HG02623 (cell line): ENCODE measurements around the gene CDKL5.

Experiments
- ATAC-seq: cut with Tn5 transposase; IDR thresholded peaks from one replicate; pipeline ENCODE4 v1.9.1; 2021; ENCODE audit warnings: moderate library complexity; ENCODE audit not compliant: unreplicated experiment

CDKL5 gene

DNA sequence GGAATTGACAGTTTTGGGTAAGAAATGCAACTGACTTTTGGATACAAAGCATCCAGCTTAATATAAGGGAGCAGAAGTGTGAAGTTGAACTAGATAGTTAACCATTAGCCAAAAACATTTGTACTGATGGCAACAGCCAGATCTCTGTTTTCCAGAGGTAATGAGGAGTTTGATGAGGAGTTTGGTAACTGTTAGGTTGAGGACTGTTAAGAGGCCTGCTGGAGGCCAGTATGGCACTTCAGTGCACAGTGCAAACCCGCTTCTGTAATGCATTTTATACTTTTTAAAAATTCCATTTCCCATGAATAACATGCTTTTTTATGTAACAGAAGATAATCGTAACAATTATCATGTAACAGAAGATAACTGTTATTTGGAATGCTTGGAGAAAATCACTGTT, 30.0 kb downstream of the CDKL5 start:
- ATAC-seq = no peak

DNA sequence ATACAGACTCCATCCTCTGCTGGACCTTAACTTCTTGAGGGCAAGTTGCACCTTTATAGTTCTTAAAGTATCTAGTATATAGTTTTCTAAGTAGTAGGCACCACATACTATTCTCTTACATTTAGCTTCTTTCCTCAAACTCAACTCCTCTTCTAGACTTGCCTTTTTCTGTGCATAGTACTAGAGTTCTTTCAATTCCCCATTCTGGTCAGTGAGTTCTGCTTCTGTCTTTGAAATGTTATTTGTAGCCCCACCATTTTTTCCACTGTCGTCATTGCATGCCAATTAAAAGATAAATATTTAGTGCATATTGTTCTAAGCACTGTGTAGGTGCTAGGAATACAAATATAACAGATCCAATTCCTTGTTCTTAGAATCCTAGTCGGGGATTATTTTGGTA, 31.6 kb downstream of the CDKL5 start:
- ATAC-seq = no peak

DNA sequence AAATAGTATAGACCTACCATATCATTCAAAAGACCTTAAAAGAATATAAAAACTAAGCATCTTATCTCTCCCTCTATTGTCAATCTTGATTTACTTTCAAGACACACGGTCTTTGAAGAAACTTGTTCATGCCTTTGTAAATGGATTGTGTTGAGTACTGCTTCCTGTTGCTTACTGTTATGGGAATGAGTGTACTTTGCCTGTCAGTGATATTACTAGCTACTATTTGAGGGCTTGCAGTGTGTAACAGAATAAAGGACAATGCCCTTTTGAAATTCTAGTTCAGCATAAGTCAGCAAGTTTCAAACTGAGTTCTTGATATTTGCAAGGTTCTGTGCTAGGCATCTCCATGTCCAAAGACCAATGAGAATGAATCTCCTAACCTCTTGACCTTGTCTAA, 36.0 kb downstream of the CDKL5 start:
- ATAC-seq = no peak

DNA sequence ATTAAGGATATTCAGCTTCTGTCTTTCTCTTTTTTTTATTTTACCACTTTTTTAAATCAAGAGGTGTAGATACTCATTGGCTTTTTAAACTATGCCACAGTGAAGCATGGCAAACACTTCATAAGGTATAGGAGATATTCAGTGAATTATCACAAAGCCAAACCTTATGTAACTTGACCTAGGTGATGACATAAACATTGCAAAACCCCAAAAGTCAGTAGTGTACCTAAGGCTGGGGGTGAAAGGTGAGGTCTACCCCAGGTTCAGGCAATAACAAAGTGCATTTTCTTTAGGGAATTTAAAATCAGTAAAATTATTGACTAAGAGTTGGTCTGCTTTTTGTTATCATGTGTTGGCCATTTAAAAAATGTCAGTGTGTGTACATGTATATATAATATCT, 39.1 kb downstream of the CDKL5 start:
- ATAC-seq = no peak

DNA sequence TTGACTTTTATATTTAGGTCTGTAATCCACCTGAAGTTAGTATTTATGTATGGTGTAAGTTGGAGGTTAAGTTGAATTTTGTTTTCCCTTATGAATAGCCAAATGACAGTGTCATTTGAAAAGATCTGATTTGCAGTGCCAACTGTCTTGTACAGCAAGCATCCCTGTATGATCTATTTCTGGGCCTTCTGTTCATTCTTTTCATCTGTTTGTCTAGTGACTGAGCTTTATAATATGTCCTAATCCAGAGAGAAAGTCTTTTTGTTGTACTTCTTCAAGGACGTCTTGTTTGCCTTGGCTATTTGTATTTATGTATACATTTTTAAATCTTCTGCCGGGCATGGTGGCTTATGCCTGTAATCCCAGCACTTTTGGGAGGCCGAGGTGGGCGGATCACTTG, 39.6 kb downstream of the CDKL5 start:
- no peak for ATAC-seq

DNA sequence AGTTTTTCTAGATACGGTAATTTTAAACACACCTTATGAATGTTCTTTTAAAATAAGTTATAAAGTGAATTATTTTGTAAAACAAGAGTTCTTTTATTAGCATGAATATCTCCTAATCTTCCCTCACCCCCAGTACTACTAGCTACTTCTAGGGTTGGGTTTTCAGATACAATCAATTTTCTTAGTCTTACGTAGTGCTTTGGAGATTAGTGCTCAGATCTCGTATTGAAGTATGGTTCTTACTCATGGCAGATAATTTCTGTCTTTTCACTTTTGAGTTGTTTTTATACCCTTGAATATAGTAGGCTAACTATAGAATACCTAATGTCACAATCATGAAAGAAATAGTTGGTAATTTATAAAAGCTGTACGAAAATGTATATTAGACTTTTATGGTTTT, 43.2 kb downstream of the CDKL5 start:
- no peak for ATAC-seq

DNA sequence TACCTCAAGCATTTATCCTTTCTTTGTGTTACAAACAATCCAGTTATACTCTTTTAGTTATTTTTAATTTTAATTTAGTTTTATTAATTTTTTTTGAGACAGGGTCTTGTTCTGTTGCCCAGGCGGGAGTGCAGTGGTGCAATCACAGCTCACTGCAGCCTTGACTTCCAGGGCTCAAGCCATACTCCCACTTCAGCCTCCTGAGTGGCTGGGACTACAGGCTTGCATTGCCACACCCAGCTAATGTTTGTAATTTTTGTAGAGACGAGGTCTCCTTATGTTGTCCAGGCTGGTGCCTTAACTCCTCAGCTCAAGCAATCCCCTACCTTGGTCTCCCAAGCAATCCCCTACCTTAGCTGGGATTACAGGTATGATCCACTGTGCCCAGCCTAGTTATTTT, 45.9 kb downstream of the CDKL5 start:
- no peak for ATAC-seq

DNA sequence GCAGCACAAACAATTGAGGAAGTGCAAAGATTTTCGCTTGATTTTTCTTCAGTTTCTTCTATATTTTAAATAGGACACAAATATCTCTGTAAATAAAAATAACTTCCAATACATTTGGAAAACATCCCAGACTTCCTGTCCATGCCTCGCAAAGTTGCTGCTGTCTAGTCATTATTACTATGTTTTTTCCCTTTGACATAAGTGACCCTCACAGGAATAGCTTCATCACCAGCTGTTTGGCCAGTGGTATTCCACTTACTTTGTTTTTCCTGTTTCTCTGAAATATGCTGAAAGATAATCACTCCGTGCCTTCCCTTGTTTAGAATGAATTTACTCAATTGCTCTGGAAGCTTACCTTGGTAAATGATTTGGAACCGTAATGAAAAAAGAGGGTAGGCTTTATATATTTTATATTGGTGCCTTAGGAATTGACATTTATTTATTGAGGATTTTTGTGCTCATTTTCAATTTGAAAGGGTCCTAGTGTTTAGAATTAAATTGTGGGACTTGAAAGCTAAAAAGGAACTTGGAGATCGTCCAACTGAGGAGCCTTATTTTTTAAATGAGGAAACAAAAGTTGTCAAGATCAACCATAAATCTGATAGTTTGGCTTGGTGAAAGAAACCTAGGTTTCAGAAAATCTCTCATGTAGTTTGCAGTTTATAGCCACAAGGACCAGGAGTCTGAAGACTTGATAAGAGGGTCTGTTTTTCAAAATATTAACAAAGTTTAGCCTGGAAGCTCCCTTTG, 65.6 kb downstream of the CDKL5 start:
- no peak for ATAC-seq

DNA sequence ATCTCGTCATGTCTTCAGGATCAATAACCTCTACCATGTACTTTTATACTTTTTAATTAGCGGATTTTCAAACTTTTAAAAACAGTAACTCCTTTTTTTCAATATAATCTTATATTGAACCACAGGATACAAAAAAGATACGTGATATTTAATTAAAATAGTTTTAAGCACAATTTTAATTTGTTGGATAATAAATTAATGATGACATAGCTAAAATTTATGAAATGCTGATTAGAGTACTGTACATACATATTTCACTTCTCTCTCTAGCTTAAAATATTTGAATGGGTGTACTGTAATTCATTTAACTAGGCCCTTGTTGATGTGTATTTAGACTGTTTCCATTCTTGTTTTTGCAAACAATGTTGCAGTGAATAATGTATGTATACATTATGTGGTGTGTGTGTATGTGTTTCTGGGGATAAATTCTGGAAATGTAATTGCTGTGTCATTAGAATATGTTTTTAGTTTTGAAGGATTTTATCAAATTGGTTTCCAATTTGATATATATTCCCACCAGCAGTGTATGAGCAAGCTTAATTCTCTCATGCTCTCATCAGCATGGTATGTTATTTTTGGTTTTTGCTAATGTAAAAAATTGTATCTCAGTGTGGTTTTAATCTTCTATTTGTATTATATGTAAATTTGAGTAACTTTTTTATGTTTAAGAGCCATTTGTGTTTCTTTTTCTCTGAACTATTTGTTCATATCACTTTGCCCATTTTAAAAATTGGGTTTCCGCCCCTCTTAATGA, 66.4 kb downstream of the CDKL5 start:
- no peak for ATAC-seq

DNA sequence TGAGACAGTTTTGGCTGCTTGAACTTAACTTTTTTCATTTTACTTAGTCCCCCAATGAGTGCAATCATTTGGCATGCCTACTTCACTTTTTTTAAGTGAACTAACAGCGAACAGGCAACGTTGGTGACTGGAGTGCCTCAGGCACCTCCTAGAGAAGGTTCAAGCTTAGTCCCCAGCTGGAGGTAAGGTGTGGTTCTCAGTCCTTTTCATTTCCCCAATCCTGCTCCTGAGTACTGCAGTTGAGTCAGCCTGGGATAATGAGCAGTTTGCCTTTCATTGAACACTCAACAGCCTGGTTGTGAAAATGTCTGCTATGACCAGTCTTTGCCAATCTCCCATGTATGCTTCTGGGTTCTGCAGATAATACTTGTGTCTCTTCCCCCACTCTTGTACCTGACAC, 109.5 kb downstream of the CDKL5 start:
- ATAC-seq = no peak

DNA sequence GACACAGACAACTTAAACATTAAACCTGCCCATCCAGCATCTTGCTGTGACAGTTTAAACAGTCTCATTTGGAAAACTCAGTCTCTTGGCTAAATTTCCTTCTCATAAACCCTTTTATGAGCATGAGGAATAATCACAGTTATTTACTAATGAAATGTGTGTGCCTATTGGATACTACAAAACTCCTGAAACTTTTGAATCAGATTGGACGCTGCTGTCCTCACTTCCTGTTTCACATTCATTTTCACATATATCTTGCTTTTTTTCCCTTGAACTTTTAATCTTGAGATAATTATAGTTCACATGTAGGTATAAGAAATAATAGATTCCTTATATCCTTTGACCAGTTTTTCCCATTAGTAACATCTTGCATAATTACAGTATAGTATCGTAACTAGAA, 111.7 kb downstream of the CDKL5 start:
- no peak for ATAC-seq

DNA sequence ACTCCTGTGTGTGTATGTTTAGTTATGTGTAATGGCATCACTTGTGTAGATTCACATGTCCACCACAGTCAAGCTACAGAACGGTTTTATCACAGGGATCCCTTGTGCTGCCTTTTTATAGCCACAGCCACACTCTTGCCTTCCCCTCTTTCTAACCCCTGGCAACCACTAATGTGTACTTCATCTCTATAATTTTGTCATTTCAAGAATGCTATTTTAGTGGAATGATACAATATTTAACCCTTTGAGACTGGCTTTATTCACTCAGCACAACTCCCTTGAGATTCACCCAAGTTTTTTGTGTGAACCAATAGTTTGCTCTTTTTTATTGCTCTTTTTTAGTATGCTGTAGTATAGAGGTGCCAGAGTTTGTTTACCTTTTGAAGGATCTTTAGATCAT, 112.1 kb downstream of the CDKL5 start:
- no peak for ATAC-seq

DNA sequence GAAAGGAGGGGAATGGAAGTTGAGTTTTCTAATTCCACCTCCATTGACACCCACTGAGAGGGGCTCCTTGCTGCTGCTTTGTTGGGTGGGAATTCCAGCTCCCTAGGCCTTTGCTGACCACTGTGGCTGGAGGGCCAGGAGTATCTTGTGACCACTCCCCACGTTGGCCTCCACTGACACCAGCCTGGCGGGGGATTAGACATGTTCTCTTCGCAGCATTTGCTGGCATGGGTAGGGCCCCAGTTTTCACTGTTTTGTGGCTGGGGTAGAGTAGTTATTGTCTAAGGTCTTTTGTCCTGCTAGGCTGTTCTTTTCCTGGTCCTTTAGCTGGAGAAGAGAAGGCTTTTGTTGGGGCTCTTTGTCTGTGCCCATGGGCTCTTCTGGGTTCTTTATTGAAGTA, 116.7 kb downstream of the CDKL5 start:
- no peak for ATAC-seq

DNA sequence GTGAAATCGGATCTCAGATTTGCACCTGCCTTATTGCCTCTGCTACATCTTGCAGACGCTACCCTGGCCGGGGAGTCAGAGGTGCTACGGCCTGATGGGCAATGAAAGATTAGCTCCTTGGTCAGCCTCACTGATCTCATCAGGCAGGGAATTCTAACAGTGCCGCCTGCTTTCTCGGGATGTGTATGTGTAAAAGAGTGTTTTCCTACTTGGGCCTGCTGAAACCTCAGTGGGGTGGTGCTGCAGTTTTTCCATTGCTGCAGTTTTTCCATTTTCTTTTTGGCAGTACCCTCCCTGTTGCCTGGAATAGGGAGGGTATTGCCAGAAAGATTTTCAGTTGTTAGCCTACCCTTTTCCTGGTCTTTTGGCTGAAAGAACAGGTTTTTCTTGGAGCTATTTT, 117.5 kb downstream of the CDKL5 start:
- no peak for ATAC-seq

DNA sequence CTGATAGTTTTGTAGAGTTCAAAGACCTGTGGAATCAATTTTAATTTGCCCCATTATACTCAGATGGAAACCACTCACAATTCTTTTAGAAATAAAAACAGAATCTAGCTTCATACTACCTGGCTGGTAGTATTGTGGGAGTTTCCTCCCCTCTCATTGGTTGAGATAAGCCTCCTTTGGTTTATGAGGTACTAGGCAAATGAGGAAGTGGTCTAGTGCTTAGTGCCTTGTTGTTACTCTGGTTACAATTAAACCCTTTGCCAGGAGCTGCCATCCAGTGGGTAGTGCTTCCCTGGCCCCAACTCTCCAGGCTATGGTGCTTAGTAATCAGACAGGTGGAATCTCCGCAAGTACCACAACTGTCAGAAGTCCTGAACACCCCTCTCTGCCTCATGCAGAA, 118.3 kb downstream of the CDKL5 start:
- no peak for ATAC-seq

DNA sequence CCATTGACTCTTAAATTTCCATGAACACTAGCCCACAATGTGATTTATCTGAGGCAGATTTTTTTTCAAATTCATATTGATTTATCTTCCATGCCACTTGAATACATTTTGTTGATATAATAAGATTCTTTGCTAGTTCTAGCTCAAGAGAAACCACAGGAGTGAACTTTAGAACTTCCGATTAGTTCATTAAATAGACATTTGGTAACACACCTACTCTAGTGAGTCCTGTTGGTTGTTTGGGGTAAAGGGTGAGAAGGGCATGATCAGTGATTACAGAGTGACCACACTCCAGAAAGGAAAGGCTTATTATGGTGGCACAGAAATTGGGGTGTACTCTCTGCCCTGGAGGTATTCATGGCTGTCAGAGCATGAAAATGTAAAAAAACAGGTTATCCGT, 120.4 kb downstream of the CDKL5 start:
- ATAC-seq = no peak

DNA sequence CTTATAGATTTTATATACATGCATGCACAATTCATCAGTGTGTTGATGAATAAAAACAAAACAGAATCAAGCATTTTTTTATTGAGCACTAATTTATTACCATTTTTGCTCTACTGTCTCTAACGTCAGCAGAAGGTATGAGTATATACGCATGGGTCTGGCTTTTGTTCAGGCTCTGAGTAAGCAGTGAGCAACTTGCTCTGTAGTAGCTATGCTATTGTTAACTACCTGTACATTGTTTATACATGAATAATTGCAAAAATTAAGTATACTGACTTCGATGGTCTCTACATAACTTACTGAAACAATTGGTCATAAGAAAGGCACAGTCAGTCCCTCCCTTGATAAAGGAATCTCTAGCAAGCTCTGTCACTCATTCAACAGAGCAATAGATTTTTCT, 123.6 kb downstream of the CDKL5 start:
- ATAC-seq = no peak

DNA sequence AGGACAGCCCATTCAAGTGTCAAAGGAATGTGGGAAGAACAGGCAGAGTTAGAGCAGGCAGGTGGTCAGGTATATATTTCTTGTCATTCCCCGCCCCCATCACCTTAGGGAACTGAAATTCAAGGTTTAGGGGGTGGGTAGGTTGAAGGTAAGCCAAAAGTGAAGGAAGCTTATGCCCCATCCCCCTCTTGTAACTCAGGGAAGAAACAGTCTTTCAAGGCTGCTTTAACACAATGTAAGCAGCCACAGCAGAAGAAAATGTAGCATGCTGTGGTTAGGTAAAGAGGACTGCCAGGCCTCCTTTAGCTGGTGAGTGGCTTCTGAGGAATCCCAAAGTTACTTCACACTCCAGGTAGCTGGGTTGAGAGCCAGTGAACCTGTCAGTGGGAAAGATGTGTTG, 124.2 kb downstream of the CDKL5 start:
- ATAC-seq = no peak

DNA sequence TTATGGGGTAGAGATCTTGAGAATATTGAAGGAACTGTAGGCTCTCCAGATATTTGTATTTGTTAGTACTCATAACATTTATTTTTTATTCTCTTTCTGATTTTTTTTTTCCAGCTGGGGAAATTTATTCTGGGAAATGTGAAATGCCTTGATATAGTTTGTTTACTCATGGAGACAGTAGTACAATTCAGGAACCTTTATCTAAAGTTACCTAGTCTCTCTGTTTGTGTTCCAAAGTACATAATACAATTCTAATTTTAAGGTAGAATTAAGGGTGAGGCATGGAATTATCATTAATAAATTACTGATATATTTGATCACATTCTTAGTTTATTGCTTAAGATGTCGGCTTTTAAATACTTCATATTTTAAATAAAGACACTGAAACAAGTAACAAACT, 132.5 kb downstream of the CDKL5 start:
- ATAC-seq = no peak

DNA sequence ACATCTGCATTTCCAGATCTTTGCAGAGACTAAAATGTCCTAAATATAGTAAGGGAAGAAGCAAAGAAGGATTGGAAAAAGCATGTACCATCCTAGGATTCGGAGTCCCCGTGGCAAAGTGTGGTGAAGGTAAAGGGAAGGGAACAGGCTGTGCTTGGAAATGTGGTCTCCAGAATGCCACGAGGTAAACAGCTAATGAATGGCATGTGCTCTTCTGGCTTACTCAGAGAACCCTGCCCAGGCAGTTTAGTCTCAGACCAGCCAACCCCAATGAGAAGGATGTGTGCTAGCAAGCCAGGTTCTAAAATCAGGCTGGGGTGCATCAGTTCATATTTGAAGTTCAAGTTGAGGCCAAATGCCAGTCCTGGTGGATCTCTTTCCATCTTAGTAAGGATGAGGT, 133.4 kb downstream of the CDKL5 start:
- ATAC-seq = no peak

DNA sequence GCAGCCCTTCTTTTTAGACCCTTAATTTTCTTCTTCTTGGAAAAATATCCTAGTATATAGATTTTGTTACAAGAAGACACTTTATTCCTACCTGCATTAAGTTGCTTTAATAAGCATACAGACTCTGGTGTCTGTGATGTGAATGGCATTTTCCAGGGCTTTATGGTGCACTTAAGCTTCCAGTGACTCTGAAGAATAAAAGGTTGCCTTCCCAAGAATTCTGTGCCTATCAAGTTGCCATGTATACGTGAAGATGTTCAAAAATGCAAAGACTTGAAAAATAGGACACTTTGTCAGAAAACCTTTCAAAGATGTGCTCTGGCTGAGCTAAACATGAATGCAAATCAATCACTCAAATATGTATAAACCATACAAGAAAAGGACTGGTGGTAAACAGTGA, 135.6 kb downstream of the CDKL5 start:
- ATAC-seq = no peak

DNA sequence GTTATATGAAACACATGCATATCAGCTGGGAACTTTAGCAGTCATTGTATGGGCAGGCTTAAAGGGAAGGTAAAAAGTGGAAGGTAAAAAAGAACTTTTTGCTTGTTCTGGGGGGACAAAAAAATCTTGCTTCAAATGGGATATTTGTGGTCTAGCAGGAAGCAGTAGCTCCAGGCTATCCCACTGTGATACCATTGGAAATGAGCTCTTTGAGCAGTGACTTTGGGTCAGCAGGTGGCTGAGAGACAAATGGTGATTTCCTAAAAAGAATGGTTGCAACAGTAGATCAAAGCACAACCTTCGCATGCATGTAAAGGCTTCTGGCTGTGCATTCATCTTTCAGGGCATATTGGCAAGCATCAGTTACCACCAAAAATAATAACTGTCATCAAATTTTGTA, 140.3 kb downstream of the CDKL5 start:
- no peak for ATAC-seq

DNA sequence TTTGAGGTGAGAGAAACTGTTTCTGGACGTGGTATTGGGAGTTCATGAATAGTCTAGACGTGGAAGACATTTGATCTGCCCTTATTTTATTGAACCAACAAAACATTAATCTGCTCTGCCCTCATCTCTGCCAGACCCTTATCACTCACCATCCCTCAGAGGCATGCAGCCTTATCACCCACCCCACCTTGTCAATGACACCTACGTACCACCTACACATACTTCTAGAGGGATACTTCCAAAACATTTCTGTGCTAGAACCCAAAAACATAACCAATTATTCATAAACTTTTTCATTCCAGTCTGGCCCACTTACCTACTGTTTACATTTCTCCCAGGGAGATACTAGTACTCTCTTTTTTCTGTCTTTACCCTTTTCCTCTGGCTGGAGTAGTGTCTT, 141.3 kb downstream of the CDKL5 start:
- no peak for ATAC-seq
